ENCODE data around the gene LRRC74A. TPM values are rescaled to one million over a fixed set of nuclear protein-coding genes. Genes with fewer than 3 reads are reported as not detected.
A peak's percentile ranks its signal among the peaks of the same experiment; 100 is the strongest.

The LRRC74A gene
- total RNA-seq, 1 experiment from 2014 or later, result not detected

GRCh38 chr14:76784881-76785280 is 41.3 kb upstream of the LRRC74A start:
- H3K27me3 Mint-ChIP-seq (ENCODE audit: low read depth), result no peaks in the 10 kb centered on the region; the same call in 1 of the 2 replicates
- Histone ChIP-seq H3K27ac (ENCODE audit: insufficient read length, low read depth, low read length) (no peak overlapping the region), H3K79me1 (ENCODE audit: insufficient read depth, low read depth, low read length, poor library complexity, severe bottlenecking) (no peaks in the 10 kb centered on the region), H4K91ac (ENCODE audit: insufficient read length, low read depth, low read length) (no peak overlapping the region), H2BK5ac (ENCODE audit: insufficient read length, low read length) (no peak overlapping the region), H3K9me3 (ENCODE audit: control insufficient read depth, low read depth, low read length) (no peaks in the 10 kb centered on the region), H3K27me3 (ENCODE audit: insufficient read depth, low read length) (no peaks in the 10 kb centered on the region), H3K4me1 (ENCODE audit: insufficient read depth, low read length) (no peaks in the 10 kb centered on the region), H4K5ac (ENCODE audit: insufficient read length, low read depth, low read length) (no peak overlapping the region), H3K18ac (ENCODE audit: insufficient read length, low read depth, low read length) (no peak overlapping the region), H3K4me2 (ENCODE audit: insufficient read depth, insufficient read length, low read length) (no peak overlapping the region), H3T11ph (ENCODE audit: low read length) (no peak overlapping the region), H4K20me1 (ENCODE audit: control insufficient read depth, insufficient read depth, insufficient read length) (no peaks in the 10 kb centered on the region), H2BK20ac (ENCODE audit: low read depth, low read length, poor library complexity, severe bottlenecking) (no peak overlapping the region), H2BK120ac (ENCODE audit: low read depth, low read length, poor library complexity, severe bottlenecking) (no peak overlapping the region), H2AK5ac (ENCODE audit: insufficient read length, low read length) (no peak overlapping the region), H2BK12ac (ENCODE audit: insufficient read length, low read depth, low read length) (no peak overlapping the region), H3K79me2 (ENCODE audit: insufficient read depth, low read length) (no peaks in the 10 kb centered on the region), H3K23ac (ENCODE audit: insufficient read length, low read depth, low read length) (no peak overlapping the region), H2AFZ (ENCODE audit: low read length) (no peak overlapping the region), H3K4ac (ENCODE audit: low read depth, low read length) (no peak overlapping the region), H4K8ac (replicated peaks; ENCODE audit: insufficient read length, low read depth, low read length) (no peak overlapping the region), H3K9ac (ENCODE audit: extremely low read depth, insufficient read length, low read length) (no peak overlapping the region), H3K56ac (ENCODE audit: insufficient read length, low read depth, low read length) (no peak overlapping the region), H3K14ac (ENCODE audit: insufficient read depth, low read length) (no peak overlapping the region), H2BK15ac (ENCODE audit: low read depth, low read length) (no peak overlapping the region), H3K23me2 (ENCODE audit: insufficient read length, low read depth, low read length, poor library complexity, severe bottlenecking) (no peaks in the 10 kb centered on the region)
- no peak overlapping the region for H3K27ac Mint-ChIP-seq
- TF ChIP-seq, protein P1, sequence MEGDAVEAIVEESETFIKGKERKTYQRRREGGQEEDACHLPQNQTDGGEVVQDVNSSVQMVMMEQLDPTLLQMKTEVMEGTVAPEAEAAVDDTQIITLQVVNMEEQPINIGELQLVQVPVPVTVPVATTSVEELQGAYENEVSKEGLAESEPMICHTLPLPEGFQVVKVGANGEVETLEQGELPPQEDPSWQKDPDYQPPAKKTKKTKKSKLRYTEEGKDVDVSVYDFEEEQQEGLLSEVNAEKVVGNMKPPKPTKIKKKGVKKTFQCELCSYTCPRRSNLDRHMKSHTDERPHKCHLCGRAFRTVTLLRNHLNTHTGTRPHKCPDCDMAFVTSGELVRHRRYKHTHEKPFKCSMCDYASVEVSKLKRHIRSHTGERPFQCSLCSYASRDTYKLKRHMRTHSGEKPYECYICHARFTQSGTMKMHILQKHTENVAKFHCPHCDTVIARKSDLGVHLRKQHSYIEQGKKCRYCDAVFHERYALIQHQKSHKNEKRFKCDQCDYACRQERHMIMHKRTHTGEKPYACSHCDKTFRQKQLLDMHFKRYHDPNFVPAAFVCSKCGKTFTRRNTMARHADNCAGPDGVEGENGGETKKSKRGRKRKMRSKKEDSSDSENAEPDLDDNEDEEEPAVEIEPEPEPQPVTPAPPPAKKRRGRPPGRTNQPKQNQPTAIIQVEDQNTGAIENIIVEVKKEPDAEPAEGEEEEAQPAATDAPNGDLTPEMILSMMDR (conservative IDR thresholded peaks at IDR 0.05), result peak; percentile 98
- H3K4me3 Mint-ChIP-seq, result no peak overlapping the region
- peak; percentile 90 for DNase-seq
- peaks cover 3 to 5% of the 10 kb centered on the region in 2 experiments; a peak in 2 of 4 replicates for H3K4me1 Mint-ChIP-seq
- peaks cover 22 to 64% (median 40%) of the 10 kb centered on the region in 3 experiments; a peak in 6 of 7 replicates for H3K36me3 Mint-ChIP-seq (ENCODE audit: insufficient read depth in 1 of 3, low read depth in 3 of 3)
- no CpG with 5 or more reads among the region's 2 CpGs for WGBS (ENCODE audit: extremely low coverage, insufficient read length, low lambda C conversion rate)
- H3K9me3 Mint-ChIP-seq, result no peaks in the 10 kb centered on the region

All from H9 (cell line).